GM10266 (cell line): Measurements from ENCODE around the gene FKBP8.
"Not testable (repeated sequence)": the region's sequence is repeated elsewhere in the genome, so short reads cannot be mapped to it uniquely, and the experiment has no call there.

ENCODE experiments used
- DNase-seq: peaks from one replicate; pipeline ENCODE4 v3.0.0; 2012; ENCODE audit errors: extremely low spot score
- CTCF ChIP-seq: IDR thresholded peaks from 2 replicates; pipeline ENCODE4 v1.5.1; 2012; ENCODE audit warnings: mild to moderate bottlenecking, low read depth; ENCODE audit not compliant: control insufficient read depth, insufficient read depth; ENCODE audit errors: missing control alignments

The FKBP8 gene

GRCh38 chr19:18557411-18558201 is 14.2 kb upstream of the FKBP8 start, which contains the start of gene KXD1:
TSS of gene KXD1 (plus strand) at chr19:18557870. CDS start at chr19:18562057, 4,187 bp downstream.
- no peak for TF ChIP-seq CTCF
- DNase-seq = peak; percentile 99

GRCh38 chr19:18551631-18552030 is 8.3 kb upstream of the FKBP8 start:
- no peak for DNase-seq
- no peak for TF ChIP-seq CTCF

- peak; percentile 69 for TF ChIP-seq CTCF
- DNase-seq = peak; percentile 91
These were observed 572 bp upstream of the FKBP8 start for GRCh38 chr19:18543814-18544475.

- no peak for TF ChIP-seq CTCF
- peak; percentile 49 for DNase-seq
These were observed 1.1 kb downstream of the FKBP8 start for GRCh38 chr19:18541992-18542940.

- no peak for TF ChIP-seq CTCF
These were observed 1.9 kb downstream of the FKBP8 start for GRCh38 chr19:18541258-18541991.

GRCh38 chr19:18540200-18540599 is 3.2 kb downstream of the FKBP8 start:
- not testable (repeated sequence) for DNase-seq

More at GRCh38 chr19:18541258-18541991, 1.9 kb downstream of the FKBP8 start:
- DNase-seq = no peak

- DNase-seq = no peak
- no peak for TF ChIP-seq CTCF
These were observed 4.0 kb downstream of the FKBP8 start for GRCh38 chr19:18539372-18539771.
